K562 (cell line): ENCODE results near the gene ERFL. TPM values are rescaled to one million over a fixed set of nuclear protein-coding genes. Genes with fewer than 3 reads are reported as not detected.

ENCODE experiments used
- ARID2 ChIP-seq: fragments of 450-650 bp; IDR thresholded peaks from 2 replicates; pipeline ENCODE4 v1.6.1; 2017; ENCODE audit warnings: antibody characterized with exemption, mild to moderate bottlenecking
- EWSR1 ChIP-seq: fragments of 450-650 bp; IDR thresholded peaks from 2 replicates; pipeline ENCODE4 v1.6.1; 2018; ENCODE audit warnings: borderline replicate concordance, mild to moderate bottlenecking, low read depth, moderate library complexity; ENCODE audit not compliant: partially characterized antibody
- HSF4 ChIP-seq: fragments of 250-450 bp; sonication (Bioruptor Pico); IDR thresholded peaks from 2 replicates; pipeline ENCODE4 v2.1.2; 2022; ENCODE audit warnings: mild to moderate bottlenecking, moderate library complexity, borderline replicate concordance
- KAT2B ChIP-seq: IDR thresholded peaks from one replicate; pipeline ENCODE4 v1.6.1; 2012; ENCODE audit warnings: low read depth, mild to moderate bottlenecking, control low read depth, inconsistent platforms, low read length, moderate library complexity
- NCOA6 ChIP-seq: fragments of 450-650 bp; IDR thresholded peaks from 2 replicates; pipeline ENCODE4 v1.6.1; 2017; ENCODE audit warnings: mild to moderate bottlenecking
- POLR2B ChIP-seq: fragments of 450-650 bp; IDR thresholded peaks from 2 replicates; pipeline ENCODE4 v1.6.1; 2018; ENCODE audit warnings: low read depth; ENCODE audit not compliant: partially characterized antibody
- PTBP1 ChIP-seq: fragments of 200-400 bp; formaldehyde crosslinking; IDR thresholded peaks from 2 replicates; pipeline ENCODE4 v1.6.1; 2017; ENCODE audit warnings: low read depth, low read length
- ZFX ChIP-seq: sonication (generic); formaldehyde crosslinking; IDR thresholded peaks from 2 replicates; pipeline ENCODE4 v1.8.0; 2022; ENCODE audit warnings: mild to moderate bottlenecking, missing genetic modification reagents, moderate library complexity
- ZNF121 ChIP-seq: sonication (generic); formaldehyde crosslinking; conservative IDR thresholded peaks from 2 replicates; pipeline ENCODE4 v1.8.0; 2022; ENCODE audit warnings: missing genetic modification reagents
- polyA plus RNA-seq, 8 experiments: library from polyadenylated mRNA; depleted of rRNA in 4 of 8; stranded (reverse) in 5 of 8; unstranded in 3 of 8; fragments of >200 nt; fragmentation: Nextera tagmentation in 2 of 8; fragmentation: Illumina TruSeq in 1 of 8; extraction: Ambion mirVana in 2 of 8; extraction: Trizol in 1 of 8; gene quantifications; 2 replicates each; pipeline versions ENCODE4 v1.2.1 to v1.2.3, GENCODE V29; 2011 to 2014; ENCODE audit warnings: inconsistent platforms in 1 of 8, missing spikeins in 1 of 8
- total RNA-seq, 7 experiments: library from RNA; depleted of rRNA in 6 of 7; stranded (reverse); fragments of >200 nt in 6 of 7; fragmentation: Illumina TruSeq in 2 of 7; extraction: Trizol in 2 of 7; gene quantifications; 2 replicates each; pipeline versions ENCODE4 v1.2.1 to v1.2.3, GENCODE V29; 2011 to 2021; ENCODE audit warnings: low replicate concordance in 1 of 7
- TF ChIP-seq, protein P1 (sequence below): fragments of 250-450 bp; sonication (Bioruptor Pico); IDR thresholded peaks from 2 replicates; pipeline ENCODE4 v1.5.0; 2021; ENCODE audit warnings: mild to moderate bottlenecking, moderate library complexity
- TF ChIP-seq, protein P2 (sequence below): fragments of 200-800 bp; sonication (Bioruptor generic); IDR thresholded peaks from 2 replicates; pipeline ENCODE4 v1.6.1; 2016; ENCODE audit warnings: missing genetic modification characterization, missing compliant biosample characterization
- TF ChIP-seq, protein P3 (sequence below): fragments of 450-650 bp; conservative IDR thresholded peaks from 2 replicates; pipeline ENCODE4 v1.6.1; 2016; ENCODE audit warnings: missing genetic modification characterization, low read depth, mild to moderate bottlenecking, control low read depth, missing compliant biosample characterization

The ERFL gene
- total and polyA plus RNA-seq, 9 of the 15 experiments (the other 6 are each of a cell fraction or from before 2014, with no cell fraction given): 0.07 to 0.75 (median 0.32) TPM; not detected in 4

DNA sequence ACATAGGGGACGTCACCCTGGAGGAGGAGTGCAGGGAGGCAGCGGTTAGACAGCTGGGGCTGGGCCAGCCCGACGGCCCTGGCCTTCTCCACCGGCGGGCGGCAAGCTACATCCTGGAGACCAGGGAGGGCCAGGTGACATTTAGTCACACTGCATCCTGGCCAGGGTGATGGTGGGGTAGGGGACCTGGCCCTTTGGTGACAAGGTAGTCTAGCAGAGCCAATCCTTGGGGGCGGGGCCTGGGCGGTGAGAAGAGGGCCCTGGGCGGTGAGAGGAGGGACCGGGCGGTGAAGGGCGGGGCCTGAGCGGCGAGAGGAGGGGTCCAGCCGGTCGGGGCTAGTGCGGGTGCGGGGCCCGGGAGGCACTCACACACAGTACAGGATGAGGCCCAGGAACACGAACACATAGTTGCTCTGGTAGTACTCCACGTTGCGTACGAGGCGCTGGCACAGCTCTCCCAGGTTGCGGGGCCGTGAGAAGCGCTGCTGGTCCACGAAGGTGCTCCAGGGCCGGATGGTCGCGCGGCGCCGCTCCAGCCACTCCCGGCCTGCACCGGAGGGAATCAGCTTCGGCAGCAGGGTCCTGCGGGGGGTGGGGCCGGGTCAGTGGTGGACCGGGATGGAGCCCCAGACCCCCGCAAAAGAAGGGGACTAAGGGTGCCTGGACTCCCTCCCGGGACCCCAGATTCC is 30.3 kb upstream of the ERFL start (continued):
- TF ChIP-seq POLR2B (peak; percentile 47), HSF4 (CRISPR knock-in tag) (no peak), PTBP1 (no peak), NCOA6 (peak; percentile 67; the same call in 1 of the 2 replicates), KAT2B (no peak), ARID2 (no peak), EWSR1 (no peak), ZNF121 (CRISPR knock-in tag) (no peak), ZFX (CRISPR knock-in tag) (peak; percentile 84; the same call in 1 of the 2 replicates)
- TF ChIP-seq, protein P1, sequence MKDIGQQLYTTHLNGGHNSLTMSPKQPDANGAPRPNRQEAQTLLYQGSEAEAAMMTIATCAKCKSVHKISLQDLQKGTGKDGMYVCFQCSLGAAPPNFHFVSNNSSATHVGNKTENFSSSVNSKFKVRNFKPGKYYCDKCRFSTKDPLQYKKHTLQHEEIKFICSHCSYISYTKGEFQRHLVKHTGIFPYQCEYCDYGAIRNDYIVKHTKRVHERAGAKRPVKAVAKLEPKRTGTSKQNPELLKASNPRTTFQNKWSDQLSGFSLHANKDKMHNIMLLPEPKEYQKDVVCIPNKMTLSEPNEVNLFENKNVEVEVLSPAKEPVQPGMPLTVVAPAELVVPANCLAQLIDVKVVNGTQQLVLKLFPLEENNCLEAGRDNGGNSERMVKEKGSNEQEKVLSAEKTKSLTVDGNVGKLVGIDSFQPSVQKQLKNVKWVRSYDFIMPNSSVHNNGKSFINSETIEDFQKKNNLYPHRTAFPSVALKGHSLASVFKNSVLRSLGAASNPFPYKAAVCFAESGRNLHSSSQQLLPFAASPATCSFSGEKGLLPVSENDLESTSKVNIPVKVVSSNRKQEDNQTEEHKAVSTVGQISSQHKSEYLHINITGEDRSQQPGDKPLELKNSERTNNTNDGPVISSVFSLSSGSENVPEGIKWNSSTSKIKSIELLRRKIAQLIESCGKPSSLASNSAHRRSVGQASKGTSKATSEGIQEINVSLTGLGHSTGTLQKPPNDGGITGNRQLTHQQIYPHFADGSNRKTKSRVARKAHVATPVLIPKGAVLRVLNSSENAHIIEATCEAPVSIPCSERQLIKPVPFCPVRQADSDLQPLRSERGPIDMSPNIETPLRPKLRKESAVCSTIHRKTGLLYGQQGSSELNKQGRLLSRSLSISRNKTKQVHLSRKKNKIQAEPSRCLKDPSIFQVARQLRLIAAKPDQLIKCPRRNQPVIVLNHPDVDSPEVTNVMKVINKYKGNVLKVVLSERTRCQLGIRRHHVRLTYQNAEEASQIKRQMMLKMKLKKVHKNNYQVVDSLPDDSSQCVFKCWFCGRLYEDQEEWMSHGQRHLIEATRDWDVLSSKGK (CRISPR knock-in tag): no peak
- TF ChIP-seq, protein P2, sequence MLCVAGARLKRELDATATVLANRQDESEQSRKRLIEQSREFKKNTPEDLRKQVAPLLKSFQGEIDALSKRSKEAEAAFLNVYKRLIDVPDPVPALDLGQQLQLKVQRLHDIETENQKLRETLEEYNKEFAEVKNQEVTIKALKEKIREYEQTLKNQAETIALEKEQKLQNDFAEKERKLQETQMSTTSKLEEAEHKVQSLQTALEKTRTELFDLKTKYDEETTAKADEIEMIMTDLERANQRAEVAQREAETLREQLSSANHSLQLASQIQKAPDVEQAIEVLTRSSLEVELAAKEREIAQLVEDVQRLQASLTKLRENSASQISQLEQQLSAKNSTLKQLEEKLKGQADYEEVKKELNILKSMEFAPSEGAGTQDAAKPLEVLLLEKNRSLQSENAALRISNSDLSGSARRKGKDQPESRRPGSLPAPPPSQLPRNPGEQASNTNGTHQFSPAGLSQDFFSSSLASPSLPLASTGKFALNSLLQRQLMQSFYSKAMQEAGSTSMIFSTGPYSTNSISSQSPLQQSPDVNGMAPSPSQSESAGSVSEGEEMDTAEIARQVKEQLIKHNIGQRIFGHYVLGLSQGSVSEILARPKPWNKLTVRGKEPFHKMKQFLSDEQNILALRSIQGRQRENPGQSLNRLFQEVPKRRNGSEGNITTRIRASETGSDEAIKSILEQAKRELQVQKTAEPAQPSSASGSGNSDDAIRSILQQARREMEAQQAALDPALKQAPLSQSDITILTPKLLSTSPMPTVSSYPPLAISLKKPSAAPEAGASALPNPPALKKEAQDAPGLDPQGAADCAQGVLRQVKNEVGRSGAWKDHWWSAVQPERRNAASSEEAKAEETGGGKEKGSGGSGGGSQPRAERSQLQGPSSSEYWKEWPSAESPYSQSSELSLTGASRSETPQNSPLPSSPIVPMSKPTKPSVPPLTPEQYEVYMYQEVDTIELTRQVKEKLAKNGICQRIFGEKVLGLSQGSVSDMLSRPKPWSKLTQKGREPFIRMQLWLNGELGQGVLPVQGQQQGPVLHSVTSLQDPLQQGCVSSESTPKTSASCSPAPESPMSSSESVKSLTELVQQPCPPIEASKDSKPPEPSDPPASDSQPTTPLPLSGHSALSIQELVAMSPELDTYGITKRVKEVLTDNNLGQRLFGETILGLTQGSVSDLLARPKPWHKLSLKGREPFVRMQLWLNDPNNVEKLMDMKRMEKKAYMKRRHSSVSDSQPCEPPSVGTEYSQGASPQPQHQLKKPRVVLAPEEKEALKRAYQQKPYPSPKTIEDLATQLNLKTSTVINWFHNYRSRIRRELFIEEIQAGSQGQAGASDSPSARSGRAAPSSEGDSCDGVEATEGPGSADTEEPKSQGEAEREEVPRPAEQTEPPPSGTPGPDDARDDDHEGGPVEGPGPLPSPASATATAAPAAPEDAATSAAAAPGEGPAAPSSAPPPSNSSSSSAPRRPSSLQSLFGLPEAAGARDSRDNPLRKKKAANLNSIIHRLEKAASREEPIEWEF (CRISPR knock-in tag): no peak
- TF ChIP-seq, protein P3, sequence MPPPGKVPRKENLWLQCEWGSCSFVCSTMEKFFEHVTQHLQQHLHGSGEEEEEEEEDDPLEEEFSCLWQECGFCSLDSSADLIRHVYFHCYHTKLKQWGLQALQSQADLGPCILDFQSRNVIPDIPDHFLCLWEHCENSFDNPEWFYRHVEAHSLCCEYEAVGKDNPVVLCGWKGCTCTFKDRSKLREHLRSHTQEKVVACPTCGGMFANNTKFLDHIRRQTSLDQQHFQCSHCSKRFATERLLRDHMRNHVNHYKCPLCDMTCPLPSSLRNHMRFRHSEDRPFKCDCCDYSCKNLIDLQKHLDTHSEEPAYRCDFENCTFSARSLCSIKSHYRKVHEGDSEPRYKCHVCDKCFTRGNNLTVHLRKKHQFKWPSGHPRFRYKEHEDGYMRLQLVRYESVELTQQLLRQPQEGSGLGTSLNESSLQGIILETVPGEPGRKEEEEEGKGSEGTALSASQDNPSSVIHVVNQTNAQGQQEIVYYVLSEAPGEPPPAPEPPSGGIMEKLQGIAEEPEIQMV (tag): no peak
